Activated CD4-positive, alpha-beta T cell treated with anti-CD3 and anti-CD28 coated beads, Interleukin-2, amount 50 U/mL, for 24 hours (primary cell): ENCODE measurements around the gene MEIKIN.

Source experiments
- DNase-seq, 2 donors: peaks; one replicate each; pipeline ENCODE4 v3.0.0-alpha.2; 2020; ENCODE audit warnings: low read depth in 1 of 2, low spot score in 1 of 2

MEIKIN gene, protein sequence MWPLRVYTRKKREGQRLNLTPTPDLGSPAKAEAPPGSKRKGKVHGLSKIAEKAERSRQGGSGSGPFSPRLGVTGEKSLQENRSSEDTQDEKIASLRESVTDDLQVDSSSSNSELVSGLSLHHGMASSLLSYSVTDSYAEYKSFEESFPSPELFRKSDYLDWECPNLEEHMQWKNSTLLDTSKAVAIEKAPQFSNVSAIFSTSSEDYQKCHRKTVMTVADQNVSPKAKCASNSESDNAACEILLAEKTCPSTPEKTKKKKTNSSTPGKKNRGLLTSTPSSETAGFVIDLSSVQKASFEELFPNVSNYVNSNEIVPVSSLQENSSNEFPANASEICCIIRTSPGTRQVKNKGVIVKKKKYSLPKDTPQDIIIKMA

DNA sequence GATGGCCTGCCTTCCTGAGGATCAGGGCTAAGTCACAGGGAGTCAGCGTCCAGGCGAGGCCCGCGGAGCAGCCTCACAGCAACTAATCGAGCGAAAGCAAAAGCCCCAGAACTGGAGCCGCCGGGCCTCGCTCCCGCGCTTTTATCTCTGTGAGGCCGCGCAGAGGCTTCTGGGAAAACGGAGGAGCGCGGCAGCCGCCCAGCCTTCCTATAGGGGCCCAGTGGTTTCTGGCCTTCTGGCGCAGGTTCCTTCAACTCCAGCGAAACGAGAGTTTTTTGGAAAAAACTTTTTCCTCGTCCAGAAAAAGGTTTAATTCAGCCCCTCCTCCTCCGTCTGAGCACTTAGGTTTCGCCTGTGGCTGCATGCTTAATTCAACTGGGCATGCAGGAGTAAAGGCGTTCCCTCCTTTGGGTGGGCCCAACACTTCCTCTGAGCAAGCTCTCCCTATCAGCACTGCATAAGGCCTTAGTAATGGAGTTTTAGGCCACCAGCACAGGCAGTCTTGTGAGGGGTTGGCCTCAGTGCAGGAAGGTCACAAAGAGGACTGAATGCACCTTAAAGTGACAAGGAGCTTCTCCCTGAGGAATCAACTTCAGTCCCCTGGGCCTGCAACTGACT lies at the start of gene MEIKIN:
TSS of gene MEIKIN (minus strand) at position 113 of the 618 bp plus-strand sequence. CDS start 158 bp downstream, outside the sequence.
- DNase-seq, result no peak

DNA sequence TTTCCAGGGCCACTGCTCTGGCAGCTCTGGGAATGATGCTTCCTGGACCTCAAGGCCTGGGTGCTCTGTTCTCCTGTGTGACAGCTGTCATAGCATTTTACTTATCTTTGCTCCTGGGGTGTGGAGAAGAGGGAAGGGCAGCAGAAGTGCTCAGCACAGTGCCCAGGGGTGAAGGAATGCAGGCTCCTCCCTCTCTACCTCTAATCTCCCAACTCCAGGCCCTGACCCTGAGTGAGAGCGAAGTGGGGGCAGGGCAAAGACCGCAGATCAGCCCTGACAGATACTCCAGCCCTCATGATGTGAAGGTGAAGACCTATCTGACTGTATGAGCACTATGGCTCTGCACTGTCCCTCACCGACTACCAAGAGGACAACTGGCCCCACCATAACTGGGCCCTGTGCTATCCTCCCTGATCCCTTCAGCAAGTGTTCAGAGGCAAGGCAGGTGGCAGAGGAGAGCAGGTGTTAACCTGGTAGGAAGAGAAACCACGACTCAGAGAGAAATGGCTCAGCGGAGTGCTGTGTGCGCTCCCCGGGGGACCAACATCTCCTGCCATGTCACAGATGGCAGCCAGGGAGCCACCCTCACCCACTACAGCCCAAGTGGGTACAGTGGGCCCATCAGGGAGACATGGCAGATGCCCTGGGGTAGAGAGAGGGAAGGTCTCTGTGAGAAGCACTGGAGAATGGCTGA lies 49.2 kb upstream of the MEIKIN start:
- DNase-seq, result no peak

DNA sequence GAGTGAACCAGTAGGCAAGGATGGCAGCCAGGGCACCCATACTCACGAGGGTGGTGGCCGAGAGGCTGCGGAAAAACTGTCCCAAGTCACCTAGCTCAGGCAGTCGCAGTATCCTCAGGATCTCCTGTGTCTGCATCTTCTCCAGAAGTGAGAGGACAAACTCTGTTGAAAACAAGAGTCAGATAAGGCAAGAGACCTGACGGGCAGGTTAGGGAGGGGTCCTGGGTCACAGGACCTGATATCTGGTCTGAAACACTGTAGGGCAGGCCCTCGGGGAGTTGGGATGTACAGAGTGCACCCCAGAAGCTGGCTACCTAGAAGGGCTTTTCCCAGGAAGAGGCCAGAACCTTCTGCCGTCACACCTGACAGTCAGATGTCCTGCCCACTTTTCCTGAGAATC lies 48.6 kb upstream of the MEIKIN start:
- DNase-seq, result no peak

DNA sequence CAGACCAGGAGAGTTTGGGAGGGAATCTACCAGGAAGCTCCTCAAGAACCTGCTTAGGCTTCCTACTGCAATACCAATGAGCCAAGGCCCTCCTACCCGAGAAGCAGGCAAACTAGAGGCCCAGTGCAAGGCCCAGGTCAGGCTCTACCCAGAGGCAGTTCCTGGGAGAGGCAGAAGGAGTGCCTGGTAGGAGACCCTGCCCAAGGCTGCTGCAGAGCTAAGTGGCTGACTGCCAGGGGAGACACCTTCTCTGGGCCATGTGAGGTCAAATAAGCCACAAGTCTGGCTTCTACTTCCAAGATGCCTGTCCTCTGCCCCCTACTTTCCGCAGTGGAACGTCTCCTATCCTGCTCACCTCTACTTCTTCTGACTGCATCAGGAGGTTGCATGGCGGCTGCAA lies 48.2 kb upstream of the MEIKIN start:
- no peak for DNase-seq

DNA sequence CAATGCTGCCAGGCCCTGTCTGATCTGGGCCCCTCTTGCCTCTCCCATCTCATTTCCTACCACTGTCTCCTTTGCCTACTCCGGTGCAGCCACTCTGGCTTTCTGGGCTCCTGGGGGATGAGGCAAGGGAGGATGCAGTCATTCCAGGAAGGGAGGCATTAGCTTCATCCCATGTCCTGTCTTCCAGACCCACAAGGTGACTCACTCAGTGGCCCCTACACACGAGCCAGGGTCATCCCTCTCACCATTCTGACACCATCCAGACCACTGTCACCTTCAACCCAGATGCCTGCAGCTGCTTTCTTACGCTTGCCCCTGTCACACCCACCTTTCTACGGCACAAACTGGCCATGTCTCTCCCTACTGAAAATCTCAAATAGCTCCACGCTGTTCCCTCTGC lies 46.9 kb upstream of the MEIKIN start:
- DNase-seq, result no peak

DNA sequence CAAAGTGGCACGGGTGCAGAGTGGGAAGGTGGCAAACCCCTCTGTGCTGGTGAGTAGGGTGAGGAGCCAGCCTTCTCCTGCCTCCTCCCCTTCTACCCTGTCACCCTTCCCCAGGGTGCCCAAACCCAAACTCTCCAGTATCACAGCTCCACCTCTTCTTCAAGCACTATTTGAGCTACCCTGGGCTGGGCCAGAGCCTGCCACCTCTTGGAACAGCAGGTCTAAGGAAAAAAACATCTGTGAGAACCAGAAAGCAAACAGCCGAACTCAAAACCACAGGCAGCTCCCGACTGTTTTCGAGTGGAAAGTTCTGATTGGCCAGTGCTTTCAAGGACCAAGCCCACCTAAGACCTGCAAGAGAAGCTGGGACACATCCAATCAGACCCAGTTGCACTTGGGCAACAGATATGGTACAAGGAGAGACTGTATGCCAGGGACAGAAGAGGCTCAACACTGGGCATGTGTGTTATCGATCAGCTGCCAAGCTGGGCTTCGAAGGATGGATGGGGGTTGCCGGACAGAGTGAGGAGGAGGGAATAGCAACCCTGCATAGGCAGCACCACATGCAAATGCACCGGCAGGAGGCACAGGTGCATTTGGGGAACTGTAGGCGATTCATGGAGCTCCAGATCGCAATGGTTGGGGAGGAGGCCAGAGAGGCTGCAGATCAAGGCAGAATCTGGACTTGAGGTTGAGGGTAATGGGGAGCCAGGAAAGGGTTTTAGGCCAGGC lies 46.3 kb upstream of the MEIKIN start:
- no peak for DNase-seq

DNA sequence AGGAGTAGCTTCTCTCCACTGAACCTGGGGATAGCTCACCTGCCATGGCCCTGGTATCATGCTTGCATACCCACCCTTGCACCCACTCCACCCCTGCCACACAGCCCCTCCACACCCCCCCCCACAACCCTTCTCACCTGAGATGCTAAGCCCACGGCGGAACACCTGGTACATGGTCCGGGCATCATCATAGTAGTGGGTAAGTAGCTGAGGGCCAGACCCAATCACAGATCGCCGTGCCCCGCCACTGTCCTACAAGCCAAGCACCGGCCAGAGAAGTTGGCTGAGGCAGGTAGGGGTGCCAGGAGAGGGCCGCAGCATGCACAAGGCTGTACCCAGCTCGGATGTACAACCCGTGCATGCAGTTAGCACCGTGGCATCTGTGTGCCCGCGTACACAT lies 45.3 kb upstream of the MEIKIN start:
- no peak for DNase-seq

DNA sequence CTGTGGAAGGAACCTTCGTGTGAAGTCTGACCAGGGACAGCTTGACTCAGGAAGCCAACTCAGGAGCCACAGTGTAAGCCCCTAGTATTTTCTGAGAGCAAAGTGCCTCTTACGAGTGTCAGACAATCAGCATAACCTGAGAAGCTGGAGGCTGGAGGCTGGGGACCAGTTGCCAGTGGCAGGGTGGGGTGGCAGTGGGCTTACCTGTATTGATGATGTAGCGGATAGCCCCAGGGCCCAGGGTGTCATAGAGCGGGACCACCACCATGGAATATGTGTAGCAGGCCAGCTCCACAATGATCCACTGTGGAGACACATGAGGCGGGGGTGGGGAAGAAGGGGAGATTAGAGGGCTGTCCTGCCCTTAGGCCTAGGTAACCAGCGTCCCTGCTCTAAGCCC lies 43.1 kb upstream of the MEIKIN start:
- no peak for DNase-seq

DNA sequence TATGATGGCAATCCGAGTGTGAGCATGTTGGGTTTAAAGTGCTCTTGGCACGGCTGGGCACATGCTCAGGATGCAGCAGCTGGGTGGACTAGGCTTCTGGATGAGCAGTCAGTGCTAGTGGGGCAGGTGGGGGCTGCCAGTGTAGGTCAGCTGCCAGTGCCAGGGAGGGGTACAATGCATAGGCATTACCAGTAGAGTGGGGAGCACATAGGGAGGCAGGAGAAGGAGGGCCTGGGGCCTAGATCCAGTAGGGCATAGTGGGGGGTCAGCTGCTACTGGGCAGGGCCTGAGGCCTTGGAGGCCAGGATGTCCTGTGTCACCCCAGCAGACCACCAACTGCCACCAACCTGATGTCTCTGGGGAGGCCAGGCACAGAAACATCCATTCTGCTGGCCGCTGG lies 41.8 kb upstream of the MEIKIN start:
- no peak for DNase-seq

DNA sequence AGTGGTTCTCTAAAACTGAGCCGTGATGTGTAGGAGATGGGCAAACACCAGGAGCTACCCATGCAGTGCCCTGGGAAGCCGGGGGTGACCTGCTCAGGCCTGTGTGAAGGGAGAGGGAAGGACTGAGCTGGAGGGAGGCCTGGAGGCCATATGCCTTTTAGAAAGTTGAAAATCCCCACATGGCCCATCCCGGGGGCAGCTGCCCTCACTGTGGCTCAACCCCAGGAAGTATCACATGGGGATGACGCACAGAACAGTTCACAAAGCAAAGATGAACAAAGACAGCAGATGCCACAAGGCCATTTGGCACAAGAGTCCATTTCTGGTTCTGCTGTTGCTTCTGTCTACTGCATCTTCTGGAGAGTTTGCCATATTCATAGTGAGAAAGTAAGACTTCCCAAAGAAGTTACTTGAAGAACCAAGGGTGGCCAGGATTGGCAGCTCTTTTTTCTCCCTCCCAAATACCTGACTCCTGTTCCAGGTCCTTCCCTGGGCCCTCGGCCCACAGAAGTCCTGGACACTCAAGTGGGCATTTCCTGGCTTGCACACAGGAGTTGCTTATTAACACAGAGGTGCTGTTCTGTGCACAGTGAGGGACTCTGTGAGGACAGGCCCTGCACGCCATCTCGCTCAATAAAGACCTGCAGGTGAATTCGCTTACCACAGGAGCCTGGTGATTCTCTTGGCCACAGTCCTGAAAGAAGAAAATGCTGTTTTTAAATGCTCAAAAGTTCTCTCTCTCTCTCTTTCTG lies 40.9 kb upstream of the MEIKIN start:
- DNase-seq, result no peak

DNA sequence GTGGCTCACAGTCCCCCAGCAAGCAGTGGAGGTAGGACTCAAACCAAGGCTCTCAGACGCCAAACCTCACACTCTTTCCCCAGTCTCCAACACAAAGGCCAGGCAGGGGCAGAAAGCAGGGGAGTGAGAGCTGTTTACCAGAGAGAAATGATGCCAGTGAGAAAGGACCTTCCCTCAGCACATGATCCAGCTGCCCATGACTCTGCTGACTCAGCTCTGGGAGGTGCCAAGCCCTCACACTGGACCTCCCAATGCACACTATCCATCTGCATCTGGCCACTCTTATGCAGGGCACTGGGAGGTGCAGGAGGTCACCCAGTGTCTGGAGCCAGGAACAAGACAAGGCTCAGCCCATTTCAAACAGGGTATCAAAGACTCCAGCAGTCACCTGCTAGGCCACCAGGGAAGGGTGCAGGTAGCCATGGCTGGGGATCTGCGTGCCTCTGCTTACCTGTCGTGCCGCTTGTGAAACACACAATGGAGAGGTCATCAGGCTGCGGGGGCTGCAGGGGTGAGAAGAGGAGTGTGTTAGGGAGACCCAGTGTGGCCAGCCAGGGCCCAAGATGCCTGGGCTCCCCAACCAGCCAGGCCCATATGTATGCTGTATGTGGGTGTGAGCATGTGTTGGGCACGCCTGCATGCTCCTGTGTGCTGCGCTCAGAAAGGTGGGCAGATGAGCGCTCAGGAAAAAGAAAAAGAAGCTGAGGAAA lies 39.6 kb upstream of the MEIKIN start:
- DNase-seq, result no peak

DNA sequence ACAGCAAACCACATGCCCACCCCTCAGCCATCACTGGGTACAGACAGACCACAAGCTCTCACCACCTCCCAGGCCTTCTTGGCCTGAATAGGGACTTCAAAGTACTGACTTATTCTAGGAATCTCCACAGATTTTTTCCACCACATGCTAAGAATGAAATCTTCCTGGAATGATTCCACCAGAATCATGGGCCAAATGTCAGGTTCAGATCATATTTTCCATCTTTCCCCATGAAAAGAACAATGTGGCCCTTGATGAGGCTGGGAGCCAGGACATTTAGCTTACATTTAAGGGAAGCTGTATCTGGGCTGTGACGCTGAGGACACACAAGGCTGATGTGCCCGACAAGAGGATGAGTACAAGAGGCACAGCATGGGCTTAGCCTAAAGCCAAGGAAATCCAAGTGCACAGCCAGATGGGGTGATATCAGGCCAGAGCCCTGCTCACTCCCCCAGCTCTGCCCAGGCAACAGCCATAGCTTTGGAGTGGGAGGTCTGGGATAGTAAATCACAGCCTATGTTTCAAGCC lies 37.8 kb upstream of the MEIKIN start:
- no peak for DNase-seq

DNA sequence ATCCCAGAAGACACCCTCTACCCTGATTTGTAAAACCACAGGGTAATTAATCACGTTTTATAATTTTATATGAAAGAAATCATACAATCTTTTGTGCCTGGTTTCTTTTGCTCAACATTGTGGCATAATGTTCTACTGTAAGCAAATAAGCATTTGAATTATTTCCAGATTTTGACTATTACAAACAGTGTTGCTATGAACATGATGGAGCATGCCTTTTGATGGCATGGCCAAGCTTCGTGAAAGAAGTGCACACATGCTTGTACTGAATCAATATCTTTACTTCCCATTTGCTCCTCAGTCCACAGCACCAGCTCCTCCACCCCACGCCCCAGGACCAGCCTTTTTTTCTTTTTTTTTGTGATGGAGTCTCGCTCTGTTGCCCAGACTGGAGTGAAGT lies 36.1 kb upstream of the MEIKIN start:
- DNase-seq, result no peak

DNA sequence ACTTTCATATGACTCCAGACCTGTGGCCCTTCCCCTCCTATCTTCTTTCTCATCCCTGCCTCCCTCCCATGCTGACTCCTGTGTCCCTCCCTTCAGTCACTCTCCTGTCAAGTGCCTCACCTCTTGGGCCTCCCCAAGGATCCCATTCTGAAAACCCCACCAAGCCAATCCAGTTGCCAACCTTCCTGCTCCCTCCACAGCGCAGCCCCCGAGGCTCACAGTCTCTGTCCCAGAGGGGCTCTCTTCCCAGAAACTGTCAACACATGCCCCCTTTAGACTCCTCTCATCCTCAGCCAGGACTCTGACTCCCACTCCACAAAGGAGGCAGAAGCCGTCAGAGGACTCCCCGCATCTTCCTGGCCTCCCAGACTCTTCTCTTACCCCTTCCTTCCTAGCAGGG lies 35.2 kb upstream of the MEIKIN start:
- DNase-seq, result no peak

DNA sequence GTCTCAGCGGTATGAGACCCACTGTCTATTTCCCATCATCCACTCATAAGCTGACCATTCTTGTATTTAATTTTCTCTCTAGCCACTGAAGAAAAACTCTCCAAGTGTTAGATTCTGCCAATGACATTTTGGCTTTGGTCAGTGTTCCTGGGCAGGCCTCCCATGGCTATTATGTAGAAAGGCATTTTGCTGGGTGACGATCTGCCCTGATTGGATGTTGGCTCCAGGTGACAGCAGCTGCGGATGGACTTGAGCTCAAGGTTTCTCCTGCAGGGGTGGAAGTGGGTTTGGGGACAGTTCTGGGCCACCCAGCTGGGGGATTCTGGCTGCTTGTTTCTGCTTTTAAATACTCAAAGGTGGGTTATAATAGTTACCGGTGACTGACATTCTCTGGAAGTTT lies 34.4 kb upstream of the MEIKIN start:
- DNase-seq, result no peak

DNA sequence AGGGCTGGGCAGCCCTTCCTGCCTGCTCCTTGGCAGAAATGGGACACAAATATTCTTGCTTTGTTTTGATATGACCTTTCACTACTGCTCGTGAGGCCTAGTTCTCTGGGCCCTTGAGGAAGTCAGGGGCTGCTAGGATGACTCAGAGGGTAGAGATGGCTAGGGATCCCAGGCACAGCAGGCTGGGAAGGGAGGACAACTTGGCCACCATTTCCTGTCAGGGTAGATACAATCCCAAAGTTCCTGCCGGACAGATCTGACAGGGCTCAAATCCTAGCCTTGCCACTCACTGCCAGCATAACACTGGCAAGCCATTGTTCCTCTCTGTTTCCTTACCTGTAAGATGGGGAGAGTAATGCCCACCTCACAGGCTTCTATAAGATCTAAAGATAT lies 31.7 kb upstream of the MEIKIN start:
- no peak for DNase-seq

DNA sequence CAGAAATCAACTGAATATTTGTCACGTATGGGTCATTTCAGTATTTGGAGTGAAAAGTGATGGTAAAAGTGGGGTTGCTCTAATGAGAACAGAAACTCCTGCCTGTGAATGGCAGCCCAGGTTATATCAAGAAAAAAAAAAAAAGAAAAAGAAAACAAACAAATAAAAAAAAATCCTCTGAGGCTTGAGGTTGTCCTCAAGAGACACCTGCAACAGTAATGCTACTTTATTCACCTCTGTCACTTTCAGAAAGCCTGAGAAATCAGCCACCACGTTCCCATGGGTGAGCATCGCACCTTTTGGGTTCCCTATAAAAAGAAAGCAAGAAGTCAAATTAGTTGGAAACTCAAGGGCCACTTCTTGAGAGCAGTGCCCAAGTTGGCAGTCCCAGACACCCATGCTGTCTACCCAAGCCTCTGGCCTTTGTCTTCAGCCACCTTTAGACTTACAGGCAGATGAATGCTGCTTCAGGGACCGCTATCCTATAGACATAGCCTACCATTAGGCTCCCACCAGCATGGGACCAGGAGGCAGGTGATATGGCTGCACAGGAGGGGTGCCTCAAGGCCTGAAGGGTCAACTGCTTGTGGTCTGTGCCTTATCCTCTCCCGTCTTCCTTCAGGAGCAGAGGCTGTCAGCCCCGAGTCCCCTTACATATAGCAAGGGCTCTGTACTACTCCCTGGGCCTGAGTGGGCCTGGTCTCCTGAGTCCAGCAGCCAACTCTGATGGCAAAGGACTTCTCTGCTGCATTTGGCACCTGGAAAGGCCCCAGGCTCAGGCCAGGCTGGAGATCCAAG lies 31.1 kb upstream of the MEIKIN start:
- DNase-seq, result no peak

DNA sequence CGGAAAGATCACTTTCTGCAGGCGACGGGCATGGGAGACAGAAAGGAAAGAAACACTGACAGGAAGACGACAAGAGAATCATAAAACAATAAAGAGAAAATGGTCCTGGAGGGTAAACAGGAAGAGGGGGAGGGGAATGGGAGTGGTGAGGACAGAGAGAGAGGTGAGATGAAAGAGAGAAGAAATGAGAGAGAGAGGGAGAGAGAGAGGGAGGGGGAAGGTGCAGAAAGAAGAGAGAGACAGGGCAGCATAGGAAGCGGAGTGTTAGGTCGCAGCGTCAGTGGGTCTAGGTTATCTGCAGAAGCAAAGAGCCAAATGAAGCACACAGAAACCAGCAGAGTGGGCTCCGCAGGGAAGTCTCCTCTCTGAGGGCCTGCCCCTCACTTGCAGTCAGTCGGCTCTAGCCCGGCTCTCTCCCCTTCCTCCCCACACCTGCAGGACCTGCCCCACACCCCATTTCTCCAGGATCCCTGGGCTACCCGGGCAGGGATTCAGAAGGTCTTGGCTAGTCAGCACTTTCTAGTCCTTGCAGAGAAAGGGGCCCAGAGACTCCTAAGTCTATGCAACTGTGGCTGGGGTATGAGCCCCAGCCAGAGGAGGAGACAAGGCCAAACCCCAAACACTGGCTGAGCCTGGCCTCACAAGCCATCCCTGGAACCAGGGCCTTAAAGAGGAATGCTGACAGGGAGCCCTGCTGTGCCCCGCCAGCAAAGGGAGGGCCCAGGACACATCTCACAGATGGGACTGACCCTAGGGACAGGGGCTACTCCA lies 29.7 kb upstream of the MEIKIN start:
- DNase-seq, result no peak

DNA sequence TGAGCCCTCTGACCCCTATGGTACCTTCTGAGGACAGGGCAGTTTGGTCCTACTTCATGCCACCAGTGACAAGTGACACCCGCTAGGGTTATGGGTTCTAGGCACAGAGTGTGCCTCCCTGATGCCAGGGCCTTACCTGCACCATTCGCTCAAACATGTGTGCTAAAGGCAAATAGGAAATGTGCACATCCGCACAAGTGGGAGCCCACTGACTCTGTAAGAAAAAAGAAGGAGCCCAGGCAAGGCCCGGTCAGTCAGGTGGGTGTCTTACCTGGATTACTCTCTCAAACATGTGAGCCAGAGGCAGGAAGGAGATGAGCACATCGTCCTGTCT lies 29.1 kb upstream of the MEIKIN start:
- no peak for DNase-seq
